ENCODE results near the gene LSM6.

Gene LSM6

GRCh38 chr4:146186596-146186995 is 11.1 kb downstream of the LSM6 start:
- no peak for DNase-seq

GRCh38 chr4:146190456-146190855 is 14.9 kb downstream of the LSM6 start:
- DNase-seq: no peak

GRCh38 chr4:146191766-146192458 is 16.4 kb downstream of the LSM6 start:
- DNase-seq: no peak

- DNase-seq: no peak
Measured at GRCh38 chr4:146193628-146194027, 18.1 kb downstream of the LSM6 start.

GRCh38 chr4:146194212-146194611 is 18.7 kb downstream of the LSM6 start:
- DNase-seq: no peak

GRCh38 chr4:146202665-146203064 is 27.1 kb downstream of the LSM6 start:
- DNase-seq: no peak

GRCh38 chr4:146207410-146207809 is 31.9 kb downstream of the LSM6 start:
- DNase-seq: no peak

GRCh38 chr4:146210890-146211289 is 35.4 kb downstream of the LSM6 start:
- DNase-seq: no peak

- DNase-seq: no peak
Measured at GRCh38 chr4:146211440-146211839, 35.9 kb downstream of the LSM6 start.

GRCh38 chr4:146212781-146213180 is 37.3 kb downstream of the LSM6 start:
- no peak for DNase-seq

GRCh38 chr4:146214238-146214637 is 38.7 kb downstream of the LSM6 start, which contains the start of gene REELD1:
REELD1 (plus strand) TSS chr4:146214538; CDS start chr4:146216953, 2,415 bp downstream.
- no peak for DNase-seq

- no peak for DNase-seq
Measured at GRCh38 chr4:146222313-146222712, 46.8 kb downstream of the LSM6 start.

- DNase-seq: no peak
Measured at GRCh38 chr4:146224326-146224966, 48.9 kb downstream of the LSM6 start.

GRCh38 chr4:146229406-146229805 is 53.9 kb downstream of the LSM6 start:
- no peak for DNase-seq

- no peak for DNase-seq
Measured at GRCh38 chr4:146232131-146232722, 56.7 kb downstream of the LSM6 start.

- DNase-seq: no peak
Measured at GRCh38 chr4:146235654-146236177, 60.2 kb downstream of the LSM6 start.

GRCh38 chr4:146236216-146236615 is 60.7 kb downstream of the LSM6 start:
- no peak for DNase-seq

GRCh38 chr4:146237092-146237491 is 61.6 kb downstream of the LSM6 start:
- no peak for DNase-seq

GRCh38 chr4:146238107-146238506 is 62.6 kb downstream of the LSM6 start:
- no peak for DNase-seq

All from CD4-positive, alpha-beta T cell treated with Interferon alpha-2 for 1 hour (primary cell).